Measurements from ENCODE around the gene DCP1A. TPM values are rescaled to one million over a fixed set of nuclear protein-coding genes. Genes with fewer than 3 reads are reported as not detected.
A peak's percentile ranks its signal among the peaks of the same experiment; 100 is the strongest.

DCP1A gene
- total and polyA plus RNA-seq, 11 donors, result 5.8 to 23.7 (median 16.3) TPM

DNA sequence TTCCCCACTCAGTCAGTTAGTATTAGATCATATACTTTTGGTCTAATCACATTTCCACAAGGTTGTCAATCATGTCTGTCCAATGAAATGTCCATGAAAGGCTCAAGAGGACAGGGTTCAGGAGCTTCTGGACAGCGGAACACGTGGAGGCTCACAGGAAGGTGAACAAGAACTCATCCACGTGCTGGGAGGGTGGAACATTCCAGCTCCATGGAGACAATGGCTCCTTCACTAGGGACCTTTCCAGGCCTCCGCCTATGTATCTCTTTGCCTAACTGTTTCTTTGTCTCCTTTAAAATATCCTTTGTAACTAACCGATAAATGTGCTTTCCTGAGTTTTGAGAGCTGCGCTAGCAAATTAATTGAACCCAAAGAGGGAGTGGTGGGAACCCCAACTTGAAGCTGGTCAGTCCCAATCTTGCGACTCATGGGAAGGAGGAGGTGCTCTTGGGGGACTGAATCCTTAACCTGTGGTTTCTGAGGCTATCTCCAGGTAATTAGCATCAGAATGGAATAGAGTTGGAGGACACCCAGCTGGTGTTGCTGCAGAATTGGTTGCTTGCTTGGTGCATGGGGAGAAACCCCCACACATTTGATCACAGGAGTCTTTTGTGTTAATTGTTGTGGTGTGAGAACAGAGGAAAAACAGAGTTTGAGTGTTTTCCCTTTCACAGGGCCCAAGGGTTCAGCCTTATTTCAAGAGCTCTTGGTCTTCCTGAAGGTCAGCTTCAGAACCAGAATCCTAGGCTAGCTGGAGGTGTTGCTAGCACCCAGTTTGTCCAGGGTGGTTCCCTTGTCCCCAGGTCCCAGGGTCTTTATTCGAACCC lies 88.5 kb downstream of the DCP1A start:
- H3K27me3 ChIP-seq, result no peaks in the 10 kb centered on the region
- H3K27ac ChIP-seq, result peak overlapping the region in 10 of 12 donors; percentile 8 to 79 (median 68)
- H3K4me3 ChIP-seq, result no peak overlapping the region
- peaks cover 0 to 39% (median 21%) of the 10 kb centered on the region in 12 donors for H3K4me1 ChIP-seq
- no peaks in the 10 kb centered on the region for H3K36me3 ChIP-seq
- TF ChIP-seq POLR2A (IDR thresholded peaks at IDR 0.05), result no peak
- TF ChIP-seq, protein P1, sequence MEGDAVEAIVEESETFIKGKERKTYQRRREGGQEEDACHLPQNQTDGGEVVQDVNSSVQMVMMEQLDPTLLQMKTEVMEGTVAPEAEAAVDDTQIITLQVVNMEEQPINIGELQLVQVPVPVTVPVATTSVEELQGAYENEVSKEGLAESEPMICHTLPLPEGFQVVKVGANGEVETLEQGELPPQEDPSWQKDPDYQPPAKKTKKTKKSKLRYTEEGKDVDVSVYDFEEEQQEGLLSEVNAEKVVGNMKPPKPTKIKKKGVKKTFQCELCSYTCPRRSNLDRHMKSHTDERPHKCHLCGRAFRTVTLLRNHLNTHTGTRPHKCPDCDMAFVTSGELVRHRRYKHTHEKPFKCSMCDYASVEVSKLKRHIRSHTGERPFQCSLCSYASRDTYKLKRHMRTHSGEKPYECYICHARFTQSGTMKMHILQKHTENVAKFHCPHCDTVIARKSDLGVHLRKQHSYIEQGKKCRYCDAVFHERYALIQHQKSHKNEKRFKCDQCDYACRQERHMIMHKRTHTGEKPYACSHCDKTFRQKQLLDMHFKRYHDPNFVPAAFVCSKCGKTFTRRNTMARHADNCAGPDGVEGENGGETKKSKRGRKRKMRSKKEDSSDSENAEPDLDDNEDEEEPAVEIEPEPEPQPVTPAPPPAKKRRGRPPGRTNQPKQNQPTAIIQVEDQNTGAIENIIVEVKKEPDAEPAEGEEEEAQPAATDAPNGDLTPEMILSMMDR (IDR thresholded peaks at IDR 0.05), result no peak
- DNase-seq (no peak), ATAC-seq (no peak)
- intact Hi-C loops (cut with DNase I), result no loop called here
- 72 to 76% (median 74%) methylated on average over 8 of the region's 8 CpGs for WGBS, 4 donors
- H3K9me3 ChIP-seq, result no peaks in the 10 kb centered on the region

DNA sequence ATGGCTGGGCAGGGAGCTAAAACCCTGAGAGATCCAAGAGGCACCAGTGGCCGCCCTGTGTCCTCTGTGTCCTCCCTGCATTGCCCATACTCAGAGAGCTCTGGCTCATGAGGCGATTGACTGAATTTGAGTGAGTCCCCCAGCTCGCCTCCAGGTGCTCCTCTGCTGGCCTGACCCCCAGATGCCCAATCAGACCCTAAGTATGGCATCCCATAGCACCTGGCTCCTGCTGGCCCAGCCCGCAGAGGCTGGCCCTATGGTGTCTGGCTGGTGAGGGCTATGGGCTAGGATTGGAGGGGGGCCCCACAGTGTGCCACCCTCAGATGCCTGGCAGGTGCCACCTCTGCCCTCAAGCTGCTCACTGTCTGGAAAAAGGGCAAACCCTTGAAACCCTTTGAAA lies 89.9 kb downstream of the DCP1A start:
- ATAC-seq (no peak), DNase-seq (no peak)
- no peaks in the 10 kb centered on the region for H3K27me3 ChIP-seq
- H3K27ac ChIP-seq, result peak overlapping the region in 2 of 12 donors; percentile 11 to 93
- TF ChIP-seq, protein P1 (IDR thresholded peaks at IDR 0.05), result no peak
- no peak for TF ChIP-seq POLR2A (IDR thresholded peaks at IDR 0.05)
- 96 to 100% (median 97%) methylated on average over 4 of the region's 4 CpGs for WGBS, 4 donors
- no peaks in the 10 kb centered on the region for H3K9me3 ChIP-seq
- intact Hi-C loops (cut with DNase I), result no loop called here
- peaks cover 0 to 52% (median 25%) of the 10 kb centered on the region in 12 donors for H3K4me1 ChIP-seq
- no peaks in the 10 kb centered on the region for H3K36me3 ChIP-seq
- no peak overlapping the region for H3K4me3 ChIP-seq

DNA sequence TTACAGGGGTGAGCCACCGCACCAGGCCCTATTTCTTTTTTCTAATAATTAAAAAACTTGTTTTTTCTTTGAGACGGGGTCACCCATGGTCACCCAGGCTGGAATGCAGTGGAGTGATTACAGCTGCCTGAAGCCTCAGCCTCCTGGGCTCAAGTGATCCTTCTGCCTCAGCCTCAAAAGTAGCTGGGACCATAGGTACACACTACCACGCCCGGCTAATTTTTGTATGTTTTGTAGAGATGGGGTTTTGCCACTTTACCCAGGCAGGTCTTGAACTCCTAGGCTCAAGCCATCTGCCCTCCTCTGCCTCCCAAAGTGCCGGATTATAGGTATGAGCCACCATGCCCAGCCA lies 90.7 kb downstream of the DCP1A start:
- ATAC-seq, result no peak

More for the DNA sequence above, 90.7 kb downstream of the DCP1A start:
- no peaks in the 10 kb centered on the region for H3K36me3 ChIP-seq
- H3K27me3 ChIP-seq, result no peaks in the 10 kb centered on the region
- H3K4me1 ChIP-seq, result peaks cover 0 to 59% (median 28%) of the 10 kb centered on the region in 12 donors
- WGBS, 4 donors, result 91 to 96% (median 93%) methylated on average over 5 of the region's 5 CpGs
- no peak for DNase-seq
- peak overlapping the region in 1 of 12 donors; percentile 93 for H3K27ac ChIP-seq
- intact Hi-C loops (cut with DNase I), result no loop called here
- no peak overlapping the region for H3K4me3 ChIP-seq
- TF ChIP-seq POLR2A (IDR thresholded peaks at IDR 0.05), result no peak
- TF ChIP-seq, protein P1 (IDR thresholded peaks at IDR 0.05), result no peak
- H3K9me3 ChIP-seq, result no peaks in the 10 kb centered on the region
